ENCODE measurements around the gene COP1.

The COP1 gene

DNA sequence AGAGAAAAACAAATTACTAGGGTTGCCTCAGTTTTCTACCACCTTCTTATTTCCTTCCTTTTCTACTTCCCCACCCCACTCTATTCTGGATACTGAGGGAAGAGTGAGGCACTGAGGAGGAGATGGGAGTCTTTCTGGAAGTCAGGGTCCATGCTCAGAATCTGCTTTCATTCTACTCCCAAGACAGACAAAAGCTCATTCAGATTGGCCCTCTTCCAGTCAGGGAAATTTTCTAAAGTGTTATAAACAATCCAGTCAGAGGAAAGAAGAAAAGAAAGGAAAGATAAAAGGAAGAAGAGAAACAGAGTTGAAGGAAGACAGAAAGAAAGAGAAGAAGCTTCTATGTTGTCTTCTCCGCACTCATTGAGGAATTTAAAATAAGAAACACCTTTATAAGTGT lies 228.6 kb downstream of the COP1 start:
- in situ Hi-C loops (cut with HindIII; ENCODE audit: low sequenced_read_pairs), result no loop called here

DNA sequence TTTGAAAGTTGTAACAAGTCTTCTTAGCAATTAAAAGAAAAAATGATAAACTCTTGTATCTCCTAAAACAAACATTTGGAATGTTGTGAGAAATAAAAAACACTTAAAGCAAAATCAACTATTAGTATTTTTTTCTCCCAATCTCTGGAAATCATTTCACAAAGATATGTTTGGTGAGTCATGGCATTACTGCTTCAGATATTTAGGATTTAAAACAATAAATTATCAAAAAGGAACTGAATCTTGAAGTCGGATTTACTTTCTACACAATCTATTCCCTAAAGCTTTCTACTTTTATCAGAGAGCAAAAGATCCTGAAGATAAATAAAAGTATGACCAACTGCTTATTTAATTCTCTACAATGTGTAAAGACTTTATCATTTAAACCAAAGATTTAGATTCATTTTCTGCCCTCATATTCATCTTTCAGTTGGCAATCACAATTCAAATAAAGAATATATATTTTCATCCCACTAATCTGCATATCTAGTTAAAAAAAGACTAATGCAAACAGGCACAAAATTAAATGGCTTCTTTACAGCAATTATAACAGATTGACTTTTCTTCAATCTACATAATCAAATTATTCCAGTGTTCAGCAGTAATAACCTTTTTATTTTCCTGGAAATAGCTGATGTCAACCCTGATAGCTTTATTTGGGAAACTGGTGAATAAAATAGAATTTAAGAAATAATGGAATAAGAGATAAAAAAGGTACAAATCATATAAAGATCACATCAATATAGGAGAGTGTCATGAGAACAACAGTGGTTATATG lies 230.0 kb downstream of the COP1 start:
- in situ Hi-C loops (cut with HindIII; ENCODE audit: low sequenced_read_pairs), result no loop called here

DNA sequence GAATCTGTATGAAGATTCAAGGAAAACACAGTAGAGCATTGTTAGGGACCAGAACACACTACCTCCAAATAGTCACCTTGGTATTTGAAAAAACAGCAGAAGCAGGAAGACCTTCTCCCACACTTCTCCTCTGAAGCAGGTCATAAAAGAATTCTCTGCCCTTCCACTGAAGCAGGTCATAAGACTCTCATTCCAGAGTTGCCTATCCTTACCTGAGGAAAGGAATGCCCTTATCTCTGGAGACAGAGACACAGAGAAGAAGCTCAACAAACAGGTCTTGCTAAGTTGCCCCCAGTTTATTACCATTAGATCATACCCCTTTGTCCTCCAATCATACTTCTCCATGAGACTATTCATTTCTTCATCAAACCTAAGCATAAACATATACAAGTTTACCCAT lies 237.9 kb downstream of the COP1 start:
- in situ Hi-C loops (cut with HindIII; ENCODE audit: low sequenced_read_pairs), result no loop called here

DNA sequence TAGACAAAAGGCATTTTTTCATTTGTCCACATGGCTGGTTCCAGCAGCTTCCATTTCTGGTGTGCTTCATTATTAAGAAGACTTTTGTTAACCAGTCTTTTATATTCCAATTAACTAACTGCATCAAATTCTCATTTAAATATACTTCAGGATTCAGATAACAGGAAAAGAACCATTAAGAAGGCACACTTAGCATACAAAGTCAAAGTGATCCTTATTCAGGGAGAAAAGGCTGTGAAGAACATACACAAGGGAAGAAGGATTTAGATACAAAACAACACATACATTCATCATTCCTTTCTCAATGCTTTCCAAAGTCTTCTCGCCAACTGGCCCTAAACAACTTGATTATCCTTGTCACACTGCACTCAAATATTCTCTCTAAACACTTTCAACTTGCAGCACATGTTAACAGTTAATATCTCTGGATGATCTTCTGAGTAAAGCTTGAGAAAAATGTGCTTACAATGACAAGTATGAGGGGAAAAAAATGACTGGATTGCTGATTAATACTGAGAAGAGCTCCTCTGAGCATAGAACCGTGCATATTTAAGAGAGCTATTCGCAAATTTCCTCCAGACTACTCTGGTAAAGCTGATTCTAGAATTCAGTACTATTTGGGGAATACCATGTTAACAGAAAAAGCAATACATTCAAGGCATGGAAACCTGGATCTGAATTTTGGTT lies 238.5 kb downstream of the COP1 start:
- in situ Hi-C loops (cut with HindIII; ENCODE audit: low sequenced_read_pairs), result no loop called here

DNA sequence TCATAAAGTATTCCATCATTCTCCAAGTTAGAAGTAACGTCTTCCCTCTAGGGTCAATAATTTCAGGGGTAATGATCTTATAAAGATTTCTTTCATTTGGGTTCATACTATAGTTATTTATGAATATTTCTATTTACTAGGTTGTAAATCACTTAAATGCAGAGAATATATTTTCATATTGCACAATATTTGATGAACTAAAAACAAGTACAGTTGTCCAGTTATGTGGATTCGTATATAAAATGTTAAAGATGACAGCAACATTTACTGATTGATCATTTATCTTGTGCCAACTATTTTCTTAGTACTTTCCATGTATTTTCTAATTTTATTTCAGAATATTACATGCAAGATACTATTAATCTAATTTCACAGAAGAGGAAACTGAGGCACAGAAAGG lies 243.3 kb downstream of the COP1 start:
- in situ Hi-C loops (cut with HindIII; ENCODE audit: low sequenced_read_pairs), result no loop called here

DNA sequence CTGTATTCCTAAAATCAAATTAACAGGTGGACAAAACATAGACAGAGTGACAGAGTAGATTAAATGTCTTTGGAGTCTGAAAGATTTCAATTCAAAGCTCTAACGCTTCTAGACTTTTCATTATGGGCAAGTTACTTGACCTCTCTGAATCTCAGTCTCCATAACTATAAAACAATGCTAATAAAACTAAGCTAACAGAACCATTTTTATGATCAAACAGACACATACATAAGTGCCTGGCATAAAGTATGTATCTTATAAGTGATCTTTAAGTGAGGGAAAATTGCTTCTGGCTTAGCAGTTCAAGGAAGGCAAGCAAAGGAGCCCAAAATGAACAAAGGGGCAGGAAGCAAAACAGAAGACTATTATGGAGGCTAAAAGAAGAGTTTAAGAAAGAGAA lies 246.9 kb downstream of the COP1 start:
- in situ Hi-C loops (cut with HindIII; ENCODE audit: low sequenced_read_pairs), result no loop called here

DNA sequence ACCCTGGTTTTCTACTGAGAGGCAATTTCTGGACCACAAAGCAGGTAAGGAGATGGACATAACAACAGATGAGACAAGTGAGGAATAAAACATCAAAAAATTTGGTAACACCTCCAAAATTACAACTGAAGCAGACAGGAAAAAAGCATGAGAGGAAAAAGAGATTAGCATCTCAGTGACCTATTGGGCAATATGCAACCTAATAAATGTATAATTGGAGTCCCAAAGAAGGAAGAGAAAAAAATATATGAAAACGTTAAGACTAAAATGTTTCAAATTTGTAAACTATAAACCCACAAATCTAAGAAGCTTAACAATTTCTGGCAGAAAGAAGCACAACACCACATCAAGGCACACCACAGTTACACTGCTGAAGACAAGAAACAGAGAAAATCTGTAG lies 255.5 kb downstream of the COP1 start:
- in situ Hi-C loops (cut with HindIII; ENCODE audit: low sequenced_read_pairs), result no loop called here

- in situ Hi-C loops (cut with HindIII; ENCODE audit: low sequenced_read_pairs), result no loop called here
These were observed 259.3 kb downstream of the COP1 start for GRCh38 chr1:175947771-175948170.

GRCh38 chr1:175944591-175944990 lies 262.5 kb downstream of the COP1 start:
- in situ Hi-C loops (cut with HindIII; ENCODE audit: low sequenced_read_pairs), result no loop called here

- in situ Hi-C loops (cut with HindIII; ENCODE audit: low sequenced_read_pairs), result no loop called here
These were observed 265.9 kb downstream of the COP1 start for GRCh38 chr1:175941164-175941563.

- in situ Hi-C loops (cut with HindIII; ENCODE audit: low sequenced_read_pairs), result no loop called here
These were observed 270.4 kb downstream of the COP1 start for GRCh38 chr1:175936736-175937135.

DNA sequence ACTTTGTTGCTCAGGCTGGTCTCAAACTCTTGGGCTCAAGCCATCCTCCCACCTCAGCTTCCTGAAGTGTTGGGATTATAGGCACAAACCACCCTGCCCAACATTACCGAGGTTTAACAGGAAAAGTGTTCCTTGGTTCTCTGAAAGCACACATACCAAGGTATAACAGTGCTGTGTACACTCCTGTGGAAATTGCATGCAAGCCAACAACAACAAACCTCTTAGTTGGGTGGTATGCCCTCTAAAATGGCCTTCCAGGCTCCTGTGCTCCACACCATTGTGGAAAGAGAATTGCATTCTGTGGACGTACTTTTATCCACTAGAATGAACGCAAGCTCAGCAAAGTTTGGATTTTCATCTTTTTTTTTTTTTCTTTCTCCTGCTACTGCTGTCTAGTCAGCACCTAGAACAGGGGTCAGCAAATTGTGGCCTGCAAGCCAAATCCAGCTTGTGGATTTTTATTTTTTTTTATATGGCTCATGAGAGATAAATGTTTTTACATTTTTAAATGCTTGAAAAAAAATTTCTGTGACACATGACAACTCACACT lies 271.4 kb downstream of the COP1 start:
- in situ Hi-C loops (cut with HindIII; ENCODE audit: low sequenced_read_pairs), result no loop called here

DNA sequence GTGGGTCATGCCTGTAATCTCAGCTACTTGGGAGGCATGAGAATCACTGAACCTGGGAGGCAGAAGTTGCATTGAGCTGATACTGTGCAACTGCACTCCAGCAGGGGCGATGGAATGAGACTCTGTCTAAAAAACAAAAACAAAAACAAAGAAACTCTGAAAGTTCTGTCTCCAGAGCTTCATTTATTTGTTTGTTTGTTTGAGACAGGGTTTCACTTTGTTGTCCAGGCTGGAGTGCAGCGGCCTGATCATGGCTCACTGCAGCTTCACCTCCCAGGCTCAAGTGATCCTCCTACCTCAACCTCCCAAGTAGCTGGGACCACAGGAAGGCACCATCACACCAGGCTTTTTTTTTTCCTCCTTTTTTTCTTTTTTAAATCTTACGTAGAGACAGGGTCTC lies 271.9 kb downstream of the COP1 start:
- in situ Hi-C loops (cut with HindIII; ENCODE audit: low sequenced_read_pairs), result no loop called here

- in situ Hi-C loops (cut with HindIII; ENCODE audit: low sequenced_read_pairs), result no loop called here
These were observed 273.3 kb downstream of the COP1 start for GRCh38 chr1:175933801-175934200.

DNA sequence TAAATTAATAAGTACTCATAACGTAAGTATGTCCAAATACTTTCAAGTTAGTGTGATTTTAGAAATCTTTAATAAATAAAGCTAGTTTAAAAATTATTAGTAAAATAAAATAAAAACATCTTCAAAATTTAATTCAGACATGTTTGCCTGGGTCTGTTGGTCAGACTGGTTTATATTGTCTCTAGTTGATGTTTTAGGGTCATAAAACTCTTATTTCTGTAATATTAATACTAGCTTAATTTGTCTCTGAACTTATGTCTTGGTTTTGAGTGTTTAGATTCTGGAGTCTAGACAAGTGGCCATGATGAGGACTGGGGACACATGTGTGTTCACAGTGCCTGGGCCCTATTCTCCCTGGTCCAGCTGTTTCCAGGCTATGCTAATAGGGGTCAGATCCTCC lies 279.1 kb downstream of the COP1 start:
- in situ Hi-C loops (cut with HindIII; ENCODE audit: low sequenced_read_pairs), result no loop called here

GRCh38 chr1:175922254-175922881 lies 284.7 kb downstream of the COP1 start:
- in situ Hi-C loops (cut with HindIII; ENCODE audit: low sequenced_read_pairs), result no loop called here

DNA sequence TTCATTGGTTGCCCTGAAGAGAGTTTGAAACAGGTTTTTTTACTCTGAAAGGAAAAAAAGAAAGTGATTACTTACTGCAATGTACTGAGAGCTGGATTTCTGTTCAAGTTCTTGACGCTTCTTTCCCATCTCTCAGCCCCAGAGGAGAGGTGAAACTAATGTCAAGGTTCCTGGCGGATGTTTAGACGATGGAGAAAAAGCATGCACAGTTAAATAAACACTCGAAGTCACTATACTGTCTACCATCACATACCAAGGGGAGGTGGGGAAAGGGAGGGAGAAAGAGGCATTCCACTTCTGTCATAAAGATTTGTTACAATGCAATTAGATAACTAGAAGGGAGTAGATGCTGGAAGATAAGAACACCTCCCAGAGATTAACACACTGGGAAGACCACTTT lies 286.7 kb downstream of the COP1 start:
- in situ Hi-C loops (cut with HindIII; ENCODE audit: low sequenced_read_pairs), result no loop called here

DNA sequence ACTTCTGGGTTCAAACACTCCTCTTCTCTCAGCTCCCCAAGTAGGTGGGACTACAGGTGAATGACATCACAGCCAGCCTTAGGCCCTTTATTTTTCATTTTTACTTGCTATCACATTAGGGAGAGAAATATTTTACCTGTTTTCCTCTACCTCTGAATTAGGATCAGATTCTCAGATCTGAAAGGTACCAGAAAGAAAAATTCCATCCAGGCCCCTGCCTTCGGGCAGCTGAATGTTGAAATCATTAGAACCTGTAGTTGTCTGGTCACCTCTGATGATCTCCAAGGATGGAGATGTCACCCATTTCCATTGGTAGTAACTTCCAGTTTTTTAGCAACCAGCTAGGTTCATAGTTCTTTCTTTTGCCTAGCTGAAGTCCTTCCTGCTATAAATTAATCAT lies 288.1 kb downstream of the COP1 start:
- in situ Hi-C loops (cut with HindIII; ENCODE audit: low sequenced_read_pairs), result no loop called here

DNA sequence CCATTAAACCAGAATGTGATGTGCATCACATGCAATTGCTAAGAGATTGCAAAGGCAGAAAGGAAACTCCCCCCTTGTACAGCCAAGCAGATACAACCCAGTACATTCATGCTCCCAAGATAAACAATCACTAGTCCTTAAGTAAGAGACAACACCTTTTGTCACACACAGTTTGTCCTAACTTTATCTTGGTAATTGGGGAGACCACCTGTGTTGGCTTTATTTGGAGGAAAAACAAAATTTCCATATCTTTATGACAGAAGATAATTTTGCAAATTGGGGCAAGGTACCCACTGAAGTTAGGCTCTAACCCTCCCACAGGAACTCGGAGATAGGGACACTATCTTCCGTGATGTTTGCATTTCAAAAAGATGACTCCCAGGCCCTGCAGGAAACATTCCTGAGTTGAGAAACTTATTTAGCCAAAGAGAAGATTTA lies 288.7 kb downstream of the COP1 start:
- in situ Hi-C loops (cut with HindIII; ENCODE audit: low sequenced_read_pairs), result no loop called here

GRCh38 chr1:175914115-175914514 lies 293.0 kb downstream of the COP1 start:
- in situ Hi-C loops (cut with HindIII; ENCODE audit: low sequenced_read_pairs), result no loop called here

DNA sequence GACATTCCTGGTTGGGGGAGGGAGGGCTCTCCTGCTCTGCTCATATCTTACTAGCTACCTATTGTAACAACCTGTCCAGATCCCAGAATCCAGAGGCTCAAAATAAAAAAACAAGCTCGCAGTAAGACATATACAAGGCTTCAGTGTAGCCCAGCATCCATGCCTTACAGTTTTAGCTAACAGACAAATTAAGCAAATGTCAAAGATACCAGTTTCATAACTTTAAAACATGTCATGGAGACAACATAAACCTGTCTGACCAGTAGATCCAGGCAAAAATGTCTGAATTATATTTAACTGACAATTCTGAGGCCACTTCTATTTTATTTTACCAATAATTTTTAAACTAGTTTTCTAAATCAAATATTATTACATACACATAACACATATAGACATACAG lies 295.9 kb downstream of the COP1 start:
- in situ Hi-C loops (cut with HindIII; ENCODE audit: low sequenced_read_pairs), result no loop called here

- in situ Hi-C loops (cut with HindIII; ENCODE audit: low sequenced_read_pairs), result loop anchor here (5.0 kb wide), 1 partner anchor 74 kb away; no protein-coding TSS in a partner anchor
These were observed 300.7 kb downstream of the COP1 start for GRCh38 chr1:175906370-175906769.
